Right ventricle myocardium inferior (tissue), 1 donor: ENCODE results near the gene CEP41. TPM values are rescaled to one million over a fixed set of nuclear protein-coding genes. Genes with fewer than 3 reads are reported as not detected.

Source experiments
- ATAC-seq: fragments of 200-7000 bp; cut with Tn5 transposase; one replicate; pipeline ENCODE4 v1.9.1; 2020; ENCODE audit warnings: mild to moderate bottlenecking, moderate library complexity
- DNase-seq: peaks from one replicate; pipeline ENCODE4 v3.0.0; 2021; ENCODE audit errors: missing footprints
- intact Hi-C: fragments of 100-400 bp; cut with DNase I; formaldehyde crosslinking; loops from one replicate; pipeline ENCODE4 v1.11.0; 2022
- total RNA-seq: library from RNA; stranded (reverse); fragmentation: NEBNext Ultra II Directional; extraction: Animal tissue kit (Norgen Biotek cat#: 25700); gene quantifications from one replicate; pipeline ENCODE4 v1.2.1, GENCODE V29; 2021
- donor health status: DM: no; HTN: yes; CAD: no; lungs with severe emphysema.

Gene CEP41
- total RNA-seq, 1 donor from 2014 or later = 3.8 TPM

DNA sequence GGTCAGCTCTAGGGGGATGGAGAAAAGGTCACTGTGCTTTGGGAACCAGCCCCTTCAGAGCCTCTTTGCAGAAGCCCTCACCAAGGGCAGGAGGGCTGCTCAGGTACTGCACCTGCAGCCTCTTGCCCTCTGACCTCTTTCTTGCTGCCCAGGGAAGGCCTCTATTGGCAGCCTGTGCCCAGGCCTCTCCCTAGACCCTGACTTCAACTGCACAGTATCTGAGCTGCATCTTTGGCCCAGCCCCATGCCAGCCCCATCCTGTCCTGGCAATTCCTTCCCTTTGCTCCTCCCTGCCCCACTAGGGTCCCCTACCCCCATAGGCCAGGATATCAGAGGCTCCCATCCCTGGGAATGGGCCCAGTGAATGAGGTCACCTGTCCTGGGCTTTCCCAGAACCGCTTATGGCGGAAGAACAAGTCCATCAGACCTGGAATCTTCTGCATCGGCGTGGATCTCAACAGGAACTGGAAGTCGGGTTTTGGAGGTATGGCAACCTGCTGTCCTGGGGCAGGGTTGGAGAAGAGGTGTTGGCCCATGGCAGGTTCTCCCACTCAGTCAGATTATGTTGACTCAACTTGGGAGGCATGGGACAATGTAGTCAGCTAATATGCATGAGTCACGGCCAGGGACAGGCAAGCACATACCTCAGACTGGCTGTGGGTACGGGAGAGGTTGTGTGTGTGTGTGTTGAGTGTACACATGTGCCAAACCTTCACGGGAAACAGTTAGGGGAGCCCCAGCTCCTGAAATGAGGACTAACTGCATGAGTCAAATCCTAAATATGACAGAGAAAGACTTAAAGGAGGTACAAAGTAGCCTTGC is 77.6 kb downstream of the CEP41 start:
- DNase-seq (no peak), ATAC-seq (no peak)
- intact Hi-C loops = no loop called here

DNA sequence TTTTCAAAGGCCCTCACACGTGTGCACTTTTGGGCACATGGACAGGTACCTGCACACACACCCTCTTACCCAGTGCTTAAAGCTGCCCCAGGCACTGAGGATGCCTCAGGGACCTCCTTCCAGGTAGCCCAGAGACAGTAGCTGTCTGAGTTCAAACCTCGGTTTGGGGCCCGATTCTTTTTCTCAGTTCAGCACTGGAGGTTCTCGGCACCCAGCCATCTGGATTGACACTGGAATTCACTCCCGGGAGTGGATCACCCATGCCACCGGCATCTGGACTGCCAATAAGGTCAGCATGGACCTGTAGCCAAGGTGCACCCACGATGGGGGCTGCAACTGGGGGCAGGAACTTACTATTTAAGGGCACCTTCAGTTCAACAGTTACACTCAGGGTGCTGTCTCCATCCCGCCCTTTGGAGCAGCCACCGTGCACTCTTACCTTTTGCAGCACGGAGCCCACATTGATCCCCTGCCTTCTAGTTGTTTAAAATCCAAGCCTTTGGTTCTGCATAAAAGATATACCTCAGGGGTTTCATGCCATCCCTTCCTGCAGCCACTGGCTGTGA is 78.5 kb downstream of the CEP41 start:
- intact Hi-C loops = no loop called here
- ATAC-seq (no peak), DNase-seq (no peak)

DNA sequence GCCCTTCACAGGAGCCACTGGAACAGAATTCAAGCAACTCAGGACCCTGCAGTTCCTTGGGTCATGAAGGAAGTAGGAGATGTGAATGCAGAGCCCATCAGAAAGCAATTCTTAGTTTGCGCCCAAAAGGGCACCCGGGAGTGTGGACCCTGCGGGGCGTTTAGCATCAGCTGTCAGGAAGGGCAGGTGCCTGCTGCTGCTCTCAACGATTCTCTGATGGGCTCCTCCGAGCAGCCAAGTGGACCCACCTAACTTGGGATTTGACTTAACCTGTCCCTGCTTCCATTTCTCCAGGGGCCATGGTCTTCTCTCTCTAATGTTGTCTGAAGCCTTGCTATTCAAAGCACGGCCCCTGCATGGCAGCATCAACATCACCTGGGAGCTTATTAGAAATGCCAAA is 79.1 kb downstream of the CEP41 start:
- ATAC-seq (no peak), DNase-seq (no peak)
- intact Hi-C loops = no loop called here

DNA sequence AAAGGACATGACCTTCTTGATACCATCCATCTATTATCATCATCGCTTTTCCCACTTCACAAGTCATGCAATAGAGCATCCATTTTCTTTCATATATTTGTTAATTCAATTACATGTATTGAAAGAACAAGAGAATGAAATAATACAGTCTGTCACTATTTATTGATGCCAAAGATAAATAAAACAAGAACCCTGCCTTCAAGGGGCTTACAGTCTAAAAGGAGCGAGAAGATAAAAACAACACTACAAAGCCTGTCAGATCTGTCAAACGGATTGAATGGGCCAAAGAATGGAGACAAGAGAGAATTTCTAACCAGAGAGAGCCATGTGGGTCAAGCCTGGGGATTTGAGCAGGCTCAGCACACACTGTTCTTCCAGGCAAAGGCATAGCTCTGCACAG is 80.3 kb downstream of the CEP41 start:
- DNase-seq (no peak), ATAC-seq (no peak)
- intact Hi-C loops = no loop called here

DNA sequence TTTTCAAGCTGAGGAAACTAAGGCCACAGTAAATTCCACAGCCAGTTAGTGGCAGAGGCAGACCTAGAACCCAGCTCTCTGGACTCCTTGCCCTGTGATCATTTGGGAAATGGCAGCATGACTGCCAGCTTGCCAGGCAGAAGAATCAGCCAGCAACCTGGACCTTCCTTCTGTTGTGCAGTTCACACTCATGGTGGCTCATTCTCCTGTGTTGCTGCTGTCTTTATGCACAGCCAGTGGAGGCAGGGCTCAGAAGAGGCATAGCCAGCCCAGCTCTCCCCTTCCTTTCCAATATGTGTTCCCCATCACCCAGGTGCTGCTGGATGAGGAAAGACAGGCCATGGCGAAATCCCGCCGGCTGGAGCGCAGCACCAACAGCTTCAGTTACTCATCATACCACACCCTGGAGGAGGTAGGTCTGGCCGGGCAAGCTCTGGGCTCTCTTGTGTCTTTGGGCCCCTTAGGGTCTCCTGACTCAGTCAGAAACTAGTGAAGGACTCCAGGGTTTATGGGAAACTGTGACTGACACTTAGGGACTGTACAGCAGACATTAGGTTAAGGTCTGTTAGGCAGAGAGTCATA is 81.4 kb downstream of the CEP41 start:
- DNase-seq = no peak
- no peak for ATAC-seq
- intact Hi-C loops = loop anchor here (10.0 kb wide), 1 partner anchor 135 kb away; the partner anchor contains the start of gene MEST

DNA sequence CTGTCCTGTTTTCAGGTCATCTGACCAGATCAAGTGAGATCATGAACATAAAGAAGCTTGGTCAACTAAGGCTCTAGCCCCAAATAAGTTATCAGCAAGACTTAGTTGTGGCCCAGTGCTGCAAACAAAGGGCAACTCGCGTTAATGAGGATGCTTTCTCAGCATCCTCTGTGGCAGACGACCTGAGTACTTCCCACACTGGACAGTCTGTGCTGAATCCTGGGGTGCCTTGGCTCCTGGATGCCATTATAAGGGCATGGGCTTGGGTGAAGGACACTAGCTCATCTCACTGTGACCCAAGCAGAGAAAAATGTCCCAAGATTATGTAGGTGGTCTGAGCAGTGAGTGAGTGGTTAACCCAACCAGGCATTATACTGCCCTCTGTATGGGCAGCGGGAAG is 82.3 kb downstream of the CEP41 start:
- intact Hi-C loops = loop anchor here (10.0 kb wide), 1 partner anchor 136 kb away; the partner anchor contains the start of gene MEST
- DNase-seq = no peak
- no peak for ATAC-seq

DNA sequence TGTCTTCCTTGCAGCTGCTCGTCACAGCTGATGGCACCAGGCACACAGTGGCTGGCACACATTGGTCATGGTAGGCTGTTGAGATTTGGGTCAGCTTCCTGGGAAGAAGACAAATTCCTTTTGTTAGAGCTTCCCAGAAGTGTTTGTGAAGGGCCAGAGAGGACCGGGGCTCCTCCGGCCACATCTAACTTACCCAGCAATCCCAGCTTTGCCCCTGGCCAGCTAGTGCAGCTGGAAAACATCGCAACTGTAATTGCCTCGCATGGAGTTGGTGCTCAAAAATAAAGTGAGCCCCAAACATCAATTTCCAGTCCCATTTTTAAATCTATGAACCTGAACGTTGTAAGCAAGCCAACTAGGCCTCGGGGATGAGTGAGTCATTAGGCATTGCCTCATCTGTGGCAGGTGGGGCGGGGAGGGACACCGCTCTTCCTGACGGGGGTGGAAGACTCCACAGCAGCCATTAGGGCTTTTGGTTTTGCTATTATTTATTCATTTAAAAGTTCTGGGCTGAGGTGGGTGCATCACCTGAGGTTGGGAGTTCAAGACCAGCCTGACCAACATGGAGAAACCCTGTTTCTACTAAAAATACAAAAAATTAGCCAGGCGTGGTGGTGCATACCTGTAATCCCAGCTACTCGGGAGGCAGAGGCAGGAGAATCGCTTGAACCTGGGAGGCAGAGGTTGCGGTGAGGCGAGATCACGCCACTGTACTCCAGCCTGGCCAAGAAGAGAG is 83.8 kb downstream of the CEP41 start:
- intact Hi-C loops = loop anchor here (10.0 kb wide), 1 partner anchor 138 kb away; the partner anchor contains the start of gene MEST
- DNase-seq = no peak
- ATAC-seq = peak; percentile 48

DNA sequence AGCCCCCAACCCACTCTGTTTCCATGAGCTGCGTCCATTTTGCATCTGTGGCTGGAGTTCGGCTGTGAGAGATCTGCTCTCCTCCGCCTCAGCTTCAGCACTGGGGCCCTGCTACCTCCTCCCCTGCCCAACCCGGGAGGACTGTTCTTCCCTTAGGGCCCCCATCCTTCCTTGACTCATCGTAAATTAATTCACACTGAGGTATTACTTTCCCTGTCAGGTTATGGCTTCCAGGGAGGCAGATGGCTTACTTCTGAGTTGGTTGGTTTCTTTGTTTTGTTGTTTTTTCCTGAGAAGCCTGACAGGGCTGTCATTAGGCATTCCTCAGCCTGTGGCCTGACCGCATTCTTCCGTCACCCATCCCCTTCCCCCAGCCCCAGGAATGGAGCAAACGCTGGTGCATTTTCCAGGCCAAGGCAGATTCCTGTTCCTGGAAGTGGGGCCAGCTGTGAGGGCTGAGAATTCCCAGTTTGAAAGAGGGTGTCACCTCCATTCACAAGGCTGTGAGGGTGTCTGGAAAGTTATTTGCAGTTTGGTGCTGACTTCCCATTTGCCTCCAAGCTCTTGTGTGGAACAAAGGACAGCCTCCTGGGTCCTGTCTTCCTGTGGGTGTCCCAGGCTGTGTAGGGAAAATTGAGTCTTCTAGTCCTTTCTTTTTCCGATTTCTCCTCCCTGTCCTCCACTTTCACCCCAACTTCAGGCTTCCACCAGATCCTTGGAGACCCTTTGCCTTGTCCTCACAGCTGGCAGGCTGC is 84.5 kb downstream of the CEP41 start:
- intact Hi-C loops = loop anchor here (10.0 kb wide), 1 partner anchor 139 kb away; the partner anchor contains the start of gene MEST
- DNase-seq (no peak), ATAC-seq (peak; percentile 40)

DNA sequence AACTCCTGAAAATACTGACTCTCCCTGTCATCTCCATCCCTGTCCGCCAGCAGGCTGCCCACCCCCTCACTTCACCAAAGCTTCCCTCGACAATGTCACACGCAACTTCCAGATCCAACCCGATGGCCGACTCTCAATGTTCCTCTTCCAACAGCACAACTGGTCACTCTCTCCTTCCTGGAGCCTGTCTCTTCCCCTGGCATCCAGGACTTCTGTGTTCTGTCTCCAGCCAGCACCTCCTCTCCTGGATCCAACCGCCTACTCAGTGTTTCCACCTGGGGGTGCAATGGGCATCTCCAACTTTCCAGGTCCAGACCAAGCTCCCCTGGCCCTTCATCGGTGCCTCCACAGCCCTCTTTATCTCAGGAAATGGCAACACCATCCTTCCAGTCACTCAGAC is 87.6 kb downstream of the CEP41 start:
- no peak for ATAC-seq
- intact Hi-C loops = loop anchor here (5.0 to 10.0 kb wide), 3 partner anchors 76 to 142 kb away; partner anchors contain the start of gene MEST
- no peak for DNase-seq

DNA sequence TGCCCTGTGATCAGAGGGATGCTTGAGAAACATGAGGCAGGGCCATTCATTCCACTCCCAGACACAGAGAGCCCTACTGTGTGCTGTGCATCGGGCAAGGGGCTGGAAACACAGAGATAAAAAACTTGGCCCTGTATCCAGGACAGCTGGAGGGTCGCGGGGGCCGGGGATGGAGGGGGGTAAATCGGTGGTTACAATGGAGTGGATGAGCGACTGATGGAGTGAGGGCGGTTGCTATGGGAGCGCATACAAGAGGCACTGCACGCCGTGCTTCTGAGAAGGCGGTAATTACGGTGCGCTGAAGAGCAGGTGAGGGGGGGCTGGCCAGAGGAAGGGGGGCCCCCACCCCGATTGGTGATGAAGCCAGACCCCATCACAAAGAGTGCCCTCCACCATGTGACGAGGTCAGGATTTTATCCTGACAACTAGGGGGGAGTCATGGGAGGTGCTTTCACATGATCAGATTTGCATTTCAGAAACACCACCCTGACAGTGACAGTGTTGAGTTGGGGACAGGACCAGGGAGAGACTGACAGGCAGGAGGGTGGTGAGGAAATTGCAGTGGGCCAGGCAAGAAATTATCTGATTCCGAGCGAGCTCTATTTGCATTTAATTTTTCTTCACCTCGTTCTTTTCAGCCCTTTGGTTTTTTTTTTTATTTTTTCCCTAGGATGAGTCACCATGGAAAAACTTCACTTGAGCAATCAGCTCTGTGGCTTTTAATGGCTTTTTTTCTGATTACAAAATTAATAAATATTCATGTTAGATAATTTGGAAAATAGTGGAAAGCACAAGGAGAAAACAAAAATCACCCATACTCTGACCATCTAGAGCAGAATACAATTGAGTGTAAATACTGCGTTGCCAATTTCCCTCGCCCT is 88.4 kb downstream of the CEP41 start:
- intact Hi-C loops = loop anchor here (5.0 to 10.0 kb wide), 3 partner anchors 75 to 142 kb away; partner anchors contain the start of gene MEST
- no peak for ATAC-seq
- no peak for DNase-seq

DNA sequence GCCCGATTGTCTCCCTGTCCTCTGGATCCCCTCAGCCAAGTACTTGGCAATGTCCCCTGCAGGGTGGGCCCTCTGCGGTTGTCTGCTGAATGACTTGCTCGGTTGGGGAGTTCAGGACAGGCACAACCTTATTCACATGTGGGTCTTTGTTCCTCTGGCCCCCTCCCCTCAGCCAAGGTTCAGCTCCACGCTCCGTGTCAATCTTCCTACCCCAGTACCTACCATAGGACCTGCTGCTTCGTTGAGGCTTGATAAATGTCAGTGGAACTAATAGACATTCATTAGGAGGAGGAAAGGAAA is 89.1 kb downstream of the CEP41 start:
- ATAC-seq = no peak
- DNase-seq = no peak
- intact Hi-C loops = loop anchor here (5.0 to 10.0 kb wide), 3 partner anchors 74 to 143 kb away; partner anchors contain the start of gene MEST

DNA sequence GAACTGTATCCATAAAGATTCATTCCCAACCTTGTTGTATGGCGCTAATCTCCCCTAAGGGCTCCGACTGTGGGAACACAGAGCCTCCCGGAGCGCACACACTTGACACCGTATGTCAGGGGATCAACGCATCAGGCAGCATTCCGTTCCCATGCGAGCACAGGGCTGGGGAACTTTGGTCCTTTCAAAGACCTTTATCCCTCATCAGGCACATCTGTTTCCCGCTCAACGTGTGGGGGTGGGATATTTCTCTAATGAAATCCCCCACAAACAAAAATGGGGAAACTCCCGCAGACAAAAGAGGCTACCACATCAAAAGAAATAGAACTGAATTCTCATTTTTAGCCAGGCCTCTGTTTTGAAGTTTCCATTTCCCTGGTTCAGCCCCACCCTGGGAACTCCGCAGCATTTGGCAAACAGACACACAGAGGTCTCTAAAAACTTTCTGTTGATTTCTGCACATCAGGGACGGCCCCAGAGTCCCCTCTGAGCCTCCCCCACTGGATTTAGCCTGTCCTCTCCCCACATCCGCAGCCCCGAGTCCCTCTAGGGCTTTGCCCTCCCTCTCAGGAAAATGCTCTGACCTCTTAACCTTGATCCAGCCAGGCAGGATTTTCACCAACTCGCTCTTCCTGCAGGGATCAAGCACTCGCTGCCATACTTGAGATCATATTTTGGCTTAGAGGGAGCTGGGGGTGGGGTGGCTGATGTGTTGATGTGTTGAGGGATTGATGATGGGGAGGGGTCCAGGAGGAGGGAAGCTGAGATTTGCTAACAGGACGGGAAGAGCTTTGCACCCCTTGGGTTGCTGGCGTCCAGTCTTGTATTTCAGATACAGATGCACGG is 89.6 kb downstream of the CEP41 start:
- DNase-seq = no peak
- intact Hi-C loops = loop anchor here (5.0 to 10.0 kb wide), 3 partner anchors 74 to 144 kb away; partner anchors contain the start of gene MEST
- peak; percentile 59 for ATAC-seq

DNA sequence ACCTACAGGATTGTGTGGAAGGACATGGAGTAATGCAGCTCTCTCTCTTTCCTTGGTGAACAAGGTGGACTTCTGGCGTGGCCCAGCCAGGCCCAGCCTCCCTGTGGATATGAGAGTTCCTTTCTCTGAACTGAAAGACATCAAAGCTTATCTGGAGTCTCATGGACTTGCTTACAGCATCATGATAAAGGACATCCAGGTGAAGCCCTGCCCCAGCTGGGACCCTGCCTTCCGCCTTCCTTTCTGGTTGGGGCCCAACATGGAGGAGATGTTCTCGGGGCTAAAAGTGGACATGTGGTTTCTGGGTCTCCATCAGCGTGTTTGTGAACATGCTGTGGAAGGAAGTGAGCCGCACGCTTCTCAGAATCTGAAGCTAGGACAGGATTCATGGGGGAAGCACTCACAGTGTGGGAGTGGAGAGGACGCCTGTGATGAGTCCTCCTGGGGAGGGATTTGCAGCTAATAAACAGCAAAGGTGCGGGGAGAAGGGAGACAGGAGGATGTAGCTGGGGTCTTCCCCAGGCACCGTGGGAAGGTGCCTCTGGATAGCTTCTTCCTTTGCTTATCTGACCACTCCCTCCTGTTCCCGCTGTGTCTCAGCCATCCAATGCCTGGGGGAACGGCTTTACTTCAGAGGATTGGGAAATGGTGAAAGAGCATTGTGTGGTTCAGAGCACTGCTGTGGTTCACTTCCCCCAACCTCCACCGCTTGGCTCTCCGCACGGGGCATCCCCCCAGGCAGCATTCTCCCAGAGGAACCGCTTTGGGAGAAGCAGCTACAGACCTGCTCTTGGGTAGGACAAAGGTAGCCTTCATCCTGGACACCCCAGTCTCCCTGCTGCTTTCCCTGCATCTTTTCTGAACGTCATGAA is 90.7 kb downstream of the CEP41 start:
- intact Hi-C loops = loop anchor here (5.0 to 10.0 kb wide), 3 partner anchors 73 to 145 kb away; partner anchors contain the start of gene MEST
- peak; percentile 17 for ATAC-seq

DNA sequence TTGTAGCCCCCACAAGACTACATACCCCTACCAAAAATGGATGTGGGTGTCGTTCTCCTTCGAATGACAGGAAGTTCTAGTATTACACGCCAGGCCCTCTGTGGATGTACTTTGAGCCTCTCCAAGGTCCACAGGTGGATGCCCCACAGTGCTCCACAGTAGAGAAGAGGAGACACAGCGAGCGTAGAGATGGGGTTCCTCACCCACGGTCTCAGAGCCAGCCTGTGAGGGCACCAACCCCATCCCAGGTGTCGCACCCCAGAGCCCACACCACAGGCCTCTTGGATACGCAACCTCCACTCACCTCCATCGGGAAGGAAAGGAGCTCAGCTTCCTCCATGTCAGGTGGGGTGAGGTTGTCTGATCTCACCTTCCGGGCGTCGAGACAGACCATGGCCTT is 93.9 kb downstream of the CEP41 start:
- intact Hi-C loops = no loop called here
- ATAC-seq (no peak), DNase-seq (no peak)

More for the DNA sequence above, 90.7 kb downstream of the CEP41 start:
- no peak for DNase-seq

DNA sequence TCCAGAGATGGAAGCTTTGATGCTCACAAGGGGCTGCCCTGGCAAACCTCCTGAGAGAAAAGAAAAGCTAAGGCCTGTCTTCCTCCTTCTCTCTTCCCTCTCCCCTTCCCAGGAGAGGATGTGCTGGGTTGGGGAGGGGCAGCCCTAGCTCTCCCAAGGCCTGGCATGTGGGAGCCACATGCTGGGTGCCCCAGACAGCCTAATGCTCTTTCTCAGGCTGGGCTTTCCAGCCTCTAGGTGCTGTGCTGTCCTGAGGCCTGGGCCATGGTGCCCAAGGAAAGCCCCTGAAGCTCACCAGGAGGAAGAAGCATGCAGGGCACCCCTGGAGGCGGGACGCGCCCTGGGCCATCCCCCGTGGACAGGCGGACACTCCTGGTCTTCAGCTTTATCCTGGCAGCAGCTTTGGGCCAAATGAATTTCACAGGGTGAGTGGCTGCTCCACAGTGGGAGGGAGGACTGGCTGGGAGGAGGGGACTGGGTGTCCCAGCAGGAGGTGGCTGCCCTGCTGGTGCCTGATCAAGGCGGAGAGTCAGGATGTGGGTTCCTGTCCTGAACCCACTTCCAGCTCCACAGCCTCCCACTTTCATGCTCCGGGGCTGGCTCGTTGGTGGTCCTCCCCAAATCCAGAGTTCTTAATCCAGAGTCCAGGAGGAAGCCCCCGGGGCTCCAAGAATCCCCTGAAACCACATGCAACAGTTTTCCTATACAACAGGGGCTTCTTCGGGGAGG is 94.5 kb downstream of the CEP41 start:
- intact Hi-C loops = no loop called here
- ATAC-seq = no peak
- DNase-seq = no peak
